ENCODE measurements around the gene TMEM63B.

Gene TMEM63B

DNA sequence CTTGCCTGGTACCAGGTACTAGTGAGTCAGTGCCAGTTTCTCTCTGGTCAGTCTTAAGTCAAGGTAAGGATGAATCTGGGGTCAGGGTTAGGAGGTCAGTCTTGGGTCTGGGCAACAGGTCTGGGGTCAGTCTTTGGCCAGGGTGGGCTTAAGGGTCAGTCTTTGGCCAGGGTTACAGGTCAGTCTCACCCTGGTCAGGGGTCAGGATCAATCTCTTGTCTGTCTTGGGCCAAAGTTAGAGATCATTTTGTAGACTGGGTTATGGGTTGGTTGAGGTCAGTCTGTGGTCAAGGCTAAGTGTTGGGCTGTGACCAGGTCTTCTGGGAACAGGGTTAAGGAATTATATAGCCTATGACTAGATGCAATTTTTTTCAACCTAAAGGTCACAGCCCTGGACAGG is 18.5 kb downstream of the TMEM63B start:
- no peak for DNase-seq

DNA sequence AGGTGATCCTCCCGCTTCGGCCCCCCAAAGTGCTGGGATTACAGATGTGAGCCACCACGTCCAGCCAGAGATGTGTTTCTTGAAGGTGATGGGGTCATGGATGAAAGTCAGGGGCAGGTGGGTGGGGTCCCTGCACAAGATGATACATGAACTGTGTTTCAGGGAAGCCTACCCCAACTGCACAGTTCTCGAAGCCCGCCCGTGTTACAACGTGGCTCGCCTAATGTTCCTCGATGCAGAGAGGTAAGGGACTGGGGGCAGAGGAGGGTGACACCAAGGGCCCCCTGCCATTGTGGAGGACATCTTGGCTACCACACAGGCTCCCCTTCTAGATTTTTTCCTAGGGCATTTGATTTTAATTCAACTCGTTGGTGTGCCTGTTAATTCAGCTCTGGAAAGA is 19.3 kb downstream of the TMEM63B start:
- DNase-seq, result no peak

DNA sequence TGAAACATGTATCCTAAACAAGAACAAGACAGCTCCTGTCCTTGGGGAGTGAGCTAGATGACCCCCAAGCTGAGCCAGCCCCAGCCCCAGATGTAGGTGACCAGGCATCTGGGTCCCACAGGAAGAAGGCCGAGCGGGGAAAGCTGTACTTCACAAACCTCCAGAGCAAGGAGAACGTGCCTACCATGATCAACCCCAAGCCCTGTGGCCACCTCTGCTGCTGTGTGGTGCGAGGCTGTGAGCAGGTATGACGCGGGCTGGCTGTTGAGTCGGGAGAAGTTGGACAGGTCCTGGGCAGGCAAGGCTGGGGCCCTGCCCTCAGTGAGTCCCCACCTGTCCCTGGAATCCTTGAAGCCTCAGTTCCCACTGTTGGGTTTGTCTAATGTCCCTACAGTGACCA is 19.9 kb downstream of the TMEM63B start:
- DNase-seq, result no peak

DNA sequence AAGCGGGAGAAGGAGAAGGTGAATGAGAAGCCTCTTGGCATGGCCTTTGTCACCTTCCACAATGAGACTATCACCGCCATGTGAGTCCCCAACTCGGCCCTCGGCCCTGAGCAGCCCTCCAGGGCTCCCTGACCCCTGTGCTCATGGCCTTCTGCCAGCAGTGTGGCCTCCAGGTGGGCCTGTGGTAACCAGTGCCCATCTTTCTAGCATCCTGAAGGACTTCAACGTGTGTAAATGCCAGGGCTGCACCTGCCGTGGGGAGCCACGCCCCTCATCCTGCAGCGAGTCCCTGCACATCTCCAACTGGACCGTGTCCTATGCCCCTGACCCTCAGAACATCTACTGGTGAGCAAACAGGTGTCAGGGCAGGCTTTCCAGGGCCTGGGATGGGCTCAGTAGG is 21.0 kb downstream of the TMEM63B start:
- DNase-seq, result no peak

DNA sequence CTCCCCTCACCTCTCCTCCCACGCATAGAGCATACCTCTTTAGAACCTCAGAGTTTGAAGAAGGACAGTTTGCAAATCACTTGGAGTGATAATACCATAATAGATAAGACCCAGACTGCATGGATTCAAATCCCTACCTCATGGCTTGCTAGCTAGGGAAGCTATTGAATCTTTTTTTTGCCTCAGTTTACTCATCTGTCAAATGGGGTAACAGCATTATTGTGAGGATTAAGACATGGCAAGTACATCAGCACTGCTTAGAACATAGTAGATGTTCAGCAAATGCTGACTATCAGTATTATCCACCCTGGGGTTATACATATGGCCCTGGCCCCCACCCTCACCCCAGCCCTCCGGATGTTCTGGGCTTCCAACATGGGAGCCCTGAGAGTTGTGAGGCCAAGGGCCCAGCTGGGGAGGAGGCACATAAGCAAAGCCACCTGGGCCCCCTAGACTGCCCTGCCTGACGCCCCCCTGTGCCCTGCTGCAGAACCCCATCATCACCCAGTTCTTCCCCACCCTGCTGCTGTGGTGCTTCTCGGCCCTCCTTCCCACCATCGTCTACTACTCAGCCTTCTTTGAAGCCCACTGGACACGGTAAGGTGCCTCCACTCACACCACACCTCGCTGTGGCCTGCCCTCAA is 22.1 kb downstream of the TMEM63B start:
- no peak for DNase-seq

DNA sequence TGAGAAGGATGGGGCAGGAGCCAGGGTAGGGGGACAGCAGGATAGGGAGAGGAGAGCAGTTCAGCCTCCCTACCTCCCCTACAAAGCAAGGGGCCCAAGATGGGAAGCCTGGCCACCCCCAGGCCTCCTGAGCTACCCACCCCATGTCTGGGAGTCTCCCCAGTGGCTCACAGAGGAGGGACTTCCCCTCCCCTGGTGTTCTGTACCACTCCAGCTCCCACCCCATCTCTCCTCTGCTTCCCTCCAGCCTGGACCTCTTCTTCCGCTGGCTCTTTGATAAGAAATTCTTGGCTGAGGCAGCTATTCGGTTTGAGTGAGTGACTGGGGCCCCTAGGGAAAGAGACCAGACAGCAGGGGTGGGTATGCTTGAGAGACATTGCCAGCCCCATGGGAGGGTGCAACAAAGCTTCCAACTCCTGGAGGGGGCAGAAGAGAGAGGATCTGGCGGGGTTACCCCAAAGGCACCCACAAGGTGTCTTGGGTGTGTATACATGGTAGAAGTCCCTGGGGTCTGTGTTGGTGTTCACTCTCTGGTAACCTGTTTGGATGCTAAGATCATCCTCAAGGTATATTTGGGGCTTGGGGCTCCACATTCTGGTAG is 23.1 kb downstream of the TMEM63B start:
- no peak for DNase-seq

GRCh38 chr6:44151348-44152108 is 24.2 kb downstream of the TMEM63B start:
- DNase-seq, result peak; percentile 71 to 79

GRCh38 chr6:44152109-44152461 is 24.7 kb downstream of the TMEM63B start:
- no peak for DNase-seq

- DNase-seq, result no peak
Measured at GRCh38 chr6:44152533-44152932, 25.2 kb downstream of the TMEM63B start.

DNA sequence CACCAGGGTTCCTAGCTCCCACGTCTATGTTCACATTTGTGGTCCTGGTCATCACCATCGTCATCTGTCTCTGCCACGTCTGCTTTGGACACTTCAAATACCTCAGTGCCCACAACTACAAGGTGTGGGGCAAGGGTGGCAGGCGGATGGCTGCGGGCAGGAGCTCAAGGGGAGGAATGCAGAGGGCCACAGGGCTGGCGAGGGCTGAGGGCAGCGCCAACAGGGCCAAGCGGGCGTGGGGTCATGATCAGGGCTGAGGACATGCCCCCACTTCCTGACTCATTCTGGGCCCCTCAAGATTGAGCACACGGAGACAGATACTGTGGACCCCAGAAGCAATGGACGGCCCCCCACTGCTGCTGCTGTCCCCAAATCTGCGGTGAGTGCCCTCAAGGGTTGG is 26.7 kb downstream of the TMEM63B start:
- DNase-seq, result no peak

- DNase-seq, result no peak
Measured at GRCh38 chr6:44156494-44157151, 29.3 kb downstream of the TMEM63B start.

GRCh38 chr6:44157152-44157521 is 29.8 kb downstream of the TMEM63B start:
- DNase-seq, result no peak

DNA sequence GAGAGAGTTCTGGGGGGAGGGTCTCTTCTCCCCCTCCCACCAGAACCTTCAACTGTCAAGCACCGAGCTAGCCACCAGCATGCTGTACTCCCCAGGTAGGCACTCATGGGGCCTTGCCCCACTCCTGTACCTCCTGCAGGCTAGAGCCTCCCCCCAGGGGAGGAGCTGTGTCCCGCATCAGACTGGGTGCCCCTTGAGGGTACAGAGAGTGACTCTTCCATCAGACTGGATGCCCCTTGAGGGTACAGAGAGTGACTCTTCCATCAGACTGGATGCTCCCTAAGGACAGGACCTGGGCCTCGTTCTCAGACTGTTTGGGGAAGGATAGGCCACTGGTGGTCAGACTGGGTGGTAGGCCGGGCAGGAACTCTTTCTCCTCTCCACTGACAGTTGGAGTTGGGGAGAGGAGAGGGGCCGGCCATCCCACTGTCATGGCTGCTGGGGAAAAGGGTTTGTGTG is 31.4 kb downstream of the TMEM63B start, which contains the start of gene CAPN11:
Gene CAPN11, plus strand, starts transcription at position 51 of the 459 bp plus-strand sequence. Its CDS starts 29 bp downstream, at position 80.
- no peak for DNase-seq

- DNase-seq, result no peak
Measured at GRCh38 chr6:44161997-44162338, 34.6 kb downstream of the TMEM63B start.

DNA sequence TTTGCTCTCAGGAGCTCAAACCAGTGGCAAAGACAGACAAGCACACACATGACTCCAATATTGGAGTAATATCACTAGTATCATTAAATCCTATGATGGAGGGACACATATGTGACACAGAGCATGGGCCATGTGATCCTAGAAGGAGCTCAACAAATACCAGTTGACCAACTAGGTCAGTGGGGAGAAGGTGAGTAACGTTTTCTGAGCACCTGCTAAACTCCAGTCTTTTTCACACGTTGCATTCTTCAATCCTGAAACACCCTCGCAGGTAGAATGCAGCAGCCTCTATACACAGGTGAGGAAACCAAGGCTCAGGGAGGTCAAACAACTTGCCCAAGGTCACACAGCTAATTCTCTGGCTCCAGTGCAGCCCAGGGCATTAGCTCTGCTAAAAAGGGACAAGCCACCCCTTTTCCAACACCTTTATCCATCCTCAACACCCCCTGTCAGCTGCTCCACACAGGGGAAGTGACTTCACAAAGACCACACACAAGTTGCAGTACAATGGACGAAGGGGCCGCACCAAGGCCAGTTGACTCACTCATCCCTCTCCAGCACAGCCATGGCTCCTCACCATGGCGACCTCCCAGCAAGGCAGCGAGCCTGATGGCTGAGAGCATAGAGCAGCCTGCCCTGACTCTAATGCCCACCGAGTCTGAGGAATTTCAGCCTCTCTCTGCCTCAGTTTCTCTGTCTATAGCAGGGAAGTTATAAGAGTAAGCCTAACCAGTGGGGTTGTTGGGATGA is 35.7 kb downstream of the TMEM63B start:
- DNase-seq, result no peak

DNA sequence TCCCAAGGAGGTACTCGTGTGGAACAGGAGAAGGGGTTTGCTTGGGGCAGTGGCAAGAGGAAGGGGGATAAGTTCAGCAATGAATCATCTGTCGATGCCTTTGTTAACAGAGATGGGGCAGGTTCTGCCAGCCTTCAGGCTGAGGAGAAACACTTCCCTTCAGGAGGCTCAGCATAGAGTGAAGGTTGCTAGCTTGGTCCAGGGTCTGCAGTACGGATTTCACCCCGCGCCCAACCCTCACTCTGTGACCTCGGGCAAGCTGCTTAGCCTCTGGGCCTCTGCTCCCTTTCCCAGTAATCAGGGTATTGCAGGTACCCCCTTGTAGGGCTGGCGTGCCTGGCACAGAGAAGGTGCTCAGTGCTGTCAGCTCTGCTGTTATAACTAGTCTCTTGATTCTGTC is 38.8 kb downstream of the TMEM63B start:
- no peak for DNase-seq

DNA sequence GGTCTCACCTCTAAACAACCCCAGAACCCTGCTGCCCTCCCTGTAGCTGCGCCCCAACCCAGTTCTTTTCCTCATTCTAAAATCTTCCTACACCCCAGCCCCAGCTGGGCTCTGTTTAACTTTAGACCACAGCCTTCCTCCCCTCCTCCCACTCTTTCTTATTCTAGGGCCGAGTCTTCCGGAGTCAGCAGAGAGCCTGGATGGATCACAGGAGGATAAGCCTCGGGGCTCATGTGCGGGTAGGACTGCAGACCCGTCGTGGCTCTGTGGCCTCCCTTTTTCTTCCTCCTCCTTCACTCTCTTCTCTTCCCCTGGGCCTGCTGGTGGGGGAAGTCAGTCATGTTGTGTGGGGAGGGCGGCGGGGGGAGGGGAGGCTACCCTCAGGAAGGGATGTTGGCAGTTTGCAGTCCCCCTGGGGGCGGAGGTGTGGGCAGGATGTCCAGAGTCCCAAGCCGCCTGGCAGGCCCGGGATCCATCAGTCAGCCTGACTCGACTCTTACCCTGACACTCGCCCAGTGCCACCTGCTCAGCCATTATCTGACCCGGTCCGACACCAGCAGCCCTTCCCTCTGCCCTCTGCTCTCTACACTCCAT is 39.3 kb downstream of the TMEM63B start:
- DNase-seq, result no peak

DNA sequence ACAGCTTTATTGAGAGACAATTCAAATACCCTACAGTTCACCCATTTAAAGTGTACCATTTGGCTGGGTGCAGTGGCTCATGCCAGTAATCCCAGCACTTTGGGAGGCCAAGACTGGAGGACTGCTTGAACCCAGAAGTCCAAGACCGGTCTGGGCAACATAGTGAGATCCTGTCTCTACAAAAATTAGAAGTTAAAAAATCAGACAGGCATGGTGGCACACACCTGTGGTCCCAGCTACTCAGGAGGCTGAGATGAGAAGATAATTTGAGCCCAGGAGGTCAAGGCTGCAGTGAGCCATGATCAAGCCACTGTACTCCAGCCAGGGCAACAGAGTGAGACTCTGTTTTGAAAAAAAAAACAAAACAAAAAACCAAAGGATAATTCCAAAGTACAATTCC is 40.2 kb downstream of the TMEM63B start:
- no peak for DNase-seq

DNA sequence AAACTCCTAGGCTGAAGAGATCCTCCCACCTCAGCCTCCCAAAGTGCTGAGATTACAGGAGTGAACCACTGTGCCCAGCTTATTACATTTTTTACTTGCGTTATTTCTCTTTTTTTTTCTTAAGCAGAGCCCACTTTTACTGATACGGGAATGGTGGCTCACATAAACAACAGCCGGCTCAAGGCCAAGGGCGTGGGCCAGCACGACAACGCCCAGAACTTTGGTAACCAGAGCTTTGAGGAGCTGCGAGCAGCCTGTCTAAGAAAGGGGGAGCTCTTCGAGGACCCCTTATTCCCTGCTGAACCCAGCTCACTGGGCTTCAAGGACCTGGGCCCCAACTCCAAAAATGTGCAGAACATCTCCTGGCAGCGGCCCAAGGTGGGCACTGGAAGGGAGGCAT is 41.8 kb downstream of the TMEM63B start:
- no peak for DNase-seq

DNA sequence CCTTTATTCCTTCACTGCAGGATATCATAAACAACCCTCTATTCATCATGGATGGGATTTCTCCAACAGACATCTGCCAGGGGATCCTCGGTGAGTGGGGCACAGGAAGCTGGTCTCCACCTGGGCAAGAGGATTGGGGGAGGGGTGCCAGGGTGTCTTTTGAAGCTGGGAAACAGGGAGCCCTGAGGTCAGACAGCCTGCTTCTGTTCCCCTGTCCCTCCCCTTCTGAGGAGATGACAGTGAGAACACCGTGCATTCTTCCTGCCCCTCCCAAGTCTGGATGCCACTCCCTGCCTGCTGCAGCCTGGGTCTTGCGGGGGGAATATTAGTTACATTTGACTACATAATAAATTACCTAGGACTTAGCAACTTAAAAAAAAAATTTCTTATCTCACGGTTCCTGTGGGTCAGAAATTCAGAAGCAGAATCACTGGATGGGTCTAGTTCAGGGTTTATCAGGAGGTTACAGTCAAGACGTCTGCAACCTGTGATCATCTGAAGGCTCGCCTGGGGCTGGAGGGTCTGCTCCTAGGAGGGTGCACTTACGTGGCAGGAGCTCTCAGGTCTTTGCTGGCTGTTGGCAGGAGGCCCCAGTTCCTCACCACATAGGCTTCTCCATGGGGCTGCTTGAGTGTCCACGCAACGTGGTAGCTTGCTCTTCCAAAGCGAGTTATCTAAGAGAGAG is 42.7 kb downstream of the TMEM63B start:
- DNase-seq, result no peak

DNA sequence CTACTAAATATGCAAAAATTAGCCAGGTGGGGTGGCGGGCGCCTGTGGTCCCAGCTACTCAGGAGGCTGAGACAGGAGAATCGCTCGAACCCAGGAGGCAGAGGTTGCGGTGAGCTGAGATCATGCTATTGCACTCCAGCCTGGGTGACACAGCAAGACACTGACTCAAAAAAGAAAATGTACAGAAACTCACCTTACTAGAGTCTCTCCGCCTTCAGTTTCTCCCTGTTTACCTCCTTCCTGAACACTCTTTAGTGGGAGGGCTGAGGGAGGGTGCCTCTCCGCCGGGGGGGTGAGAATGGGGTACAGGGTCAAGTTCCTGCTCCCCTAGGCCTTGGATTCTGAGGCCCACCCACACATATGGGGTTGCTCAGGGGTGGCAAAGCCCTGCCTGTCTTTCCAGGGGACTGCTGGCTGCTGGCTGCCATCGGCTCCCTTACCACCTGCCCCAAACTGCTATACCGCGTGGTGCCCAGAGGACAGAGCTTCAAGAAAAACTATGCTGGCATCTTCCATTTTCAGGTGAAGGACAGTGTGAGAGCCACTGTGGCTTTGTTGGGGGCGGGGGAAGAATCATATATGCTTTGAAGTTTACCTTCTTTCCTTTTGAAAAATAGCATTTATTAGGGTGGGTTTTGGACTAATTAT is 44.7 kb downstream of the TMEM63B start:
- DNase-seq, result no peak
